SU-DHL-6 (cell line): ENCODE measurements around the gene ZNF710.

Experiments used
- H2AFZ ChIP-seq: fragments of 200-600 bp; sonication (generic); 2 replicates; pipeline ENCODE4 v1.6.1; 2014; ENCODE audit warnings: low read depth, mild to moderate bottlenecking, moderate library complexity, mixed read lengths, antibody characterized with exemption, low read length; ENCODE audit not compliant: severe bottlenecking
- H3F3A ChIP-seq: fragments of 200-600 bp; shearing (Covaris generic); 2 replicates; pipeline ENCODE4 v1.6.0; 2016; ENCODE audit warnings: antibody characterized with exemption, mild to moderate bottlenecking; ENCODE audit not compliant: insufficient read depth
- H3K27ac ChIP-seq: fragments of 200-600 bp; sonication (generic); 2 replicates; pipeline ENCODE4 v1.5.1; 2016; ENCODE audit warnings: low read depth, mild to moderate bottlenecking, low read length, moderate library complexity, mixed read lengths
- H3K27me3 ChIP-seq: fragments of 200-600 bp; sonication (generic), shearing (Covaris generic); 2 replicates; pipeline ENCODE4 v1.6.0; 2014; ENCODE audit warnings: mild to moderate bottlenecking, low read length
- H3K36me3 ChIP-seq: fragments of 200-600 bp; sonication (generic); 2 replicates; pipeline ENCODE4 v1.6.1; 2014; ENCODE audit warnings: mild to moderate bottlenecking, low read length, mixed read lengths
- H3K4me2 ChIP-seq: fragments of 300-600, 200-600 bp; shearing (Covaris generic), sonication (generic); 2 replicates; pipeline ENCODE4 v1.6.0; 2014; ENCODE audit warnings: low read length, low read depth, mild to moderate bottlenecking; ENCODE audit not compliant: poor library complexity, severe bottlenecking
- H3K4me3 ChIP-seq: fragments of 200-600 bp; sonication (generic); 2 replicates; pipeline ENCODE4 v1.5.1; 2014; ENCODE audit warnings: antibody characterized with exemption, low read length, mild to moderate bottlenecking, mixed read lengths; ENCODE audit not compliant: insufficient read depth, poor library complexity, severe bottlenecking
- H3K79me2 ChIP-seq: fragments of 200-600 bp; sonication (generic); 2 replicates; pipeline ENCODE4 v1.6.1; 2014; ENCODE audit warnings: mild to moderate bottlenecking, low read length, moderate library complexity; ENCODE audit not compliant: insufficient read depth
- H3K9ac ChIP-seq: fragments of 200-600 bp; sonication (generic); 2 replicates; pipeline ENCODE4 v1.7.0; 2014; ENCODE audit warnings: mild to moderate bottlenecking, low read length
- H3K9me2 ChIP-seq: fragments of 200-600 bp; sonication (generic); replicated peaks from 2 replicates; pipeline ENCODE4 v1.6.1; 2014; ENCODE audit warnings: low read length; ENCODE audit not compliant: insufficient read depth
- H3K9me3 ChIP-seq: fragments of 200-600 bp; sonication (generic); 2 replicates; pipeline ENCODE4 v1.6.1; 2014; ENCODE audit warnings: low read length, mixed read lengths; ENCODE audit not compliant: insufficient read depth
- H4K20me1 ChIP-seq: fragments of 200-600 bp; sonication (generic); 2 replicates; pipeline ENCODE4 v1.6.1; 2014; ENCODE audit warnings: low read depth, mild to moderate bottlenecking, antibody characterized with exemption, low read length, moderate library complexity, mixed read lengths
- CTCF ChIP-seq: fragments of 200-600 bp; sonication (generic); IDR thresholded peaks from one replicate; pipeline ENCODE4 v1.5.1; 2017; ENCODE audit warnings: antibody characterized with exemption, mild to moderate bottlenecking, low read length, moderate library complexity; ENCODE audit not compliant: insufficient read depth, poor library complexity, severe bottlenecking
- EZH2phosphoT487 ChIP-seq: fragments of 200-600 bp; sonication (generic), shearing (Covaris generic); conservative IDR thresholded peaks from 2 replicates; pipeline ENCODE4 v1.6.1; 2018; ENCODE audit warnings: mild to moderate bottlenecking, antibody characterized with exemption, low read length, moderate library complexity, mixed read lengths

The ZNF710 gene

GRCh38 chr15:90099868-90100831 lies 99.0 kb downstream of the ZNF710 start:
- peak overlapping the region; percentile 85 for H3K4me2 ChIP-seq
- peak overlapping the region; percentile 49 for H3K27ac ChIP-seq
- H3K79me2 ChIP-seq, result no peaks in the 10 kb centered on the region
- no peaks in the 10 kb centered on the region for H3K27me3 ChIP-seq
- no peak overlapping the region for H2AFZ ChIP-seq
- H3K36me3 ChIP-seq, result no peaks in the 10 kb centered on the region
- H4K20me1 ChIP-seq, result no peaks in the 10 kb centered on the region
- H3K4me3 ChIP-seq, result no peak overlapping the region
- H3K9ac ChIP-seq, result no peak overlapping the region
- H3F3A ChIP-seq, result peaks cover 14% of the 10 kb centered on the region
- H3K9me2 ChIP-seq, result no peaks in the 10 kb centered on the region
- H3K9me3 ChIP-seq, result no peaks in the 10 kb centered on the region
- TF ChIP-seq CTCF (no peak), EZH2phosphoT487 (no peak)

GRCh38 chr15:90101130-90101968 lies 100.2 kb downstream of the ZNF710 start:
- H3K27ac ChIP-seq, result peak overlapping the region; percentile 4; the same call in 1 of the 2 replicates
- H2AFZ ChIP-seq, result peak overlapping the region; percentile 73

More at GRCh38 chr15:90101130-90101968, 100.2 kb downstream of the ZNF710 start:
- H3K9ac ChIP-seq, result peak overlapping the region; percentile 80
- H3F3A ChIP-seq, result peaks cover 14% of the 10 kb centered on the region
- no peak for TF ChIP-seq CTCF
- no peak for TF ChIP-seq EZH2phosphoT487
- peak overlapping the region; percentile 79 for H3K4me3 ChIP-seq
- no peaks in the 10 kb centered on the region for H3K9me2 ChIP-seq
- no peaks in the 10 kb centered on the region for H3K9me3 ChIP-seq
- H4K20me1 ChIP-seq, result no peaks in the 10 kb centered on the region
- H3K36me3 ChIP-seq, result no peaks in the 10 kb centered on the region
- H3K79me2 ChIP-seq, result no peaks in the 10 kb centered on the region
- H3K27me3 ChIP-seq, result no peaks in the 10 kb centered on the region
- H3K4me2 ChIP-seq, result peak overlapping the region; percentile 85
